ENCODE data around the gene CXCR6.

The CXCR6 gene

GRCh38 chr3:45922950-45923590 is 20.2 kb upstream of the CXCR6 start:
- no peak for DNase-seq

- no peak for DNase-seq
These were observed 19.5 kb upstream of the CXCR6 start for GRCh38 chr3:45923755-45924154.

GRCh38 chr3:45927881-45928280 is 15.4 kb upstream of the CXCR6 start:
- DNase-seq = no peak

GRCh38 chr3:45929042-45929679 is 14.1 kb upstream of the CXCR6 start:
- no peak for DNase-seq

GRCh38 chr3:45931496-45931895 is 11.8 kb upstream of the CXCR6 start:
- no peak for DNase-seq

- peak; percentile 16 for DNase-seq
These were observed 11.2 kb upstream of the CXCR6 start for GRCh38 chr3:45932112-45932511.

GRCh38 chr3:45933591-45933990 is 9.7 kb upstream of the CXCR6 start:
- DNase-seq = no peak

- no peak for DNase-seq
These were observed 7.0 kb upstream of the CXCR6 start for GRCh38 chr3:45936261-45936660.

- DNase-seq = no peak
These were observed 5.8 kb upstream of the CXCR6 start for GRCh38 chr3:45937206-45938042.

- no peak for DNase-seq
These were observed 5.2 kb upstream of the CXCR6 start for GRCh38 chr3:45938043-45938435.

- no peak for DNase-seq
These were observed 4.4 kb upstream of the CXCR6 start for GRCh38 chr3:45938864-45939263.

GRCh38 chr3:45939341-45939771 is 3.9 kb upstream of the CXCR6 start:
- no peak for DNase-seq

- DNase-seq = no peak
These were observed 3.1 kb upstream of the CXCR6 start for GRCh38 chr3:45940004-45940780.

GRCh38 chr3:45940781-45941365 is 2.4 kb upstream of the CXCR6 start:
- DNase-seq = no peak

- DNase-seq = no peak
These were observed 1.0 kb upstream of the CXCR6 start for GRCh38 chr3:45942051-45942825.

GRCh38 chr3:45944830-45945620 is 1.8 kb downstream of the CXCR6 start:
- DNase-seq = no peak

- no peak for DNase-seq
These were observed 3.0 kb downstream of the CXCR6 start for GRCh38 chr3:45946307-45946706.

GRCh38 chr3:45946875-45947274 is 3.6 kb downstream of the CXCR6 start:
- DNase-seq = no peak

- no peak for DNase-seq
These were observed 4.1 kb downstream of the CXCR6 start for GRCh38 chr3:45947361-45947760.

GRCh38 chr3:45948311-45948781 is 5.1 kb downstream of the CXCR6 start:
- DNase-seq = no peak

GRCh38 chr3:45948881-45949280 is 5.6 kb downstream of the CXCR6 start:
- DNase-seq = no peak
